Thyroid gland (tissue), 4 donors: ENCODE measurements around the gene RPS14. TPM values are rescaled to one million over a fixed set of nuclear protein-coding genes. Genes with fewer than 3 reads are reported as not detected.

Experiments
- DNase-seq, 2 donors: peaks; one replicate each; pipeline ENCODE4 v3.0.0-alpha.2; 2019
- H3K27ac ChIP-seq, 3 donors: fragments of 200-600 bp; sonication (generic); 1 replicate in 2 of 3; 2 replicates in 1 of 3; pipeline ENCODE4 v1.5.1; 2016 to 2019; ENCODE audit warnings: mild to moderate bottlenecking in 1 of 3, moderate library complexity in 1 of 3
- H3K27me3 ChIP-seq: fragments of 200-600 bp; sonication (generic); one replicate; pipeline ENCODE4 v1.5.1; 2019
- H3K36me3 ChIP-seq, 2 donors: fragments of 200-600 bp; sonication (generic); one replicate each; pipeline ENCODE4 v1.5.1; 2016 to 2019
- H3K4me1 ChIP-seq, 2 donors: fragments of 200-600 bp; sonication (generic); one replicate each; pipeline ENCODE4 v1.5.1; 2017 to 2019
- H3K4me3 ChIP-seq, 3 donors: fragments of 200-600 bp; sonication (generic); replicated peaks in 1 of 3; 1 replicate in 2 of 3; 2 replicates in 1 of 3; pipeline ENCODE4 v1.5.1; 2016; ENCODE audit warnings: mild to moderate bottlenecking in 1 of 3
- H3K9me3 ChIP-seq: fragments of 200-600 bp; sonication (generic); one replicate; pipeline ENCODE4 v1.5.1; 2017
- CTCF ChIP-seq, 6 experiments: fragments of 200-600 bp in 3 of 6; fragments of 450-650 bp in 3 of 6; sonication (generic) in 3 of 6; IDR thresholded peaks; one replicate each; pipeline ENCODE4 v1.5.1; 2016 to 2019; ENCODE audit warnings: antibody characterized with exemption in 6 of 6, mild to moderate bottlenecking in 2 of 6, inconsistent platforms in 1 of 6, moderate library complexity in 1 of 6
- POLR2A ChIP-seq, 2 donors: fragments of 450-650 bp; IDR thresholded peaks; one replicate each; pipeline ENCODE4 v1.6.1; 2017; ENCODE audit warnings: antibody characterized with exemption in 2 of 2, mild to moderate bottlenecking in 2 of 2, moderate library complexity in 1 of 2
- WGBS, 2 donors: methylation state at CpG; one replicate each; pipeline ENCODE4 v1.1.5; 2017; 5-methylcytosine and 5-hydroxymethylcytosine counted together
- intact Hi-C: fragments of 100-400 bp; cut with DNase I; formaldehyde crosslinking; loops from one replicate; pipeline ENCODE4 v1.15.1; 2023
- total RNA-seq, 4 donors: library from RNA; depleted of rRNA; stranded (reverse); fragments of >200 nt; gene quantifications; one replicate each; pipeline ENCODE4 v1.2.3, GENCODE V29; 2016

Gene RPS14
- total RNA-seq, 4 donors from 2014 or later, result 2,017 to 5,540 (median 2,786) TPM

- no peak overlapping the region for H3K4me3 ChIP-seq
- no peak for DNase-seq
- H3K27ac ChIP-seq, result no peak overlapping the region
- WGBS, 2 donors, result 80 to 83% methylated on average over 12 of the region's 12 CpGs
- H3K36me3 ChIP-seq, result peaks cover 14 to 28% of the 10 kb centered on the region in 2 donors
- TF ChIP-seq CTCF (IDR thresholded peaks at IDR 0.05) (no peak), POLR2A (IDR thresholded peaks at IDR 0.05) (no peak)
- no peaks in the 10 kb centered on the region for H3K9me3 ChIP-seq
- intact Hi-C loops, result no loop called here
- H3K4me1 ChIP-seq, result no peaks in the 10 kb centered on the region
- no peaks in the 10 kb centered on the region for H3K27me3 ChIP-seq
Measured at GRCh38 chr5:150398722-150399523, 50.6 kb downstream of the RPS14 start.

GRCh38 chr5:150397782-150398721 lies 51.5 kb downstream of the RPS14 start:
- H3K27ac ChIP-seq, result no peak overlapping the region
- 94% methylated on average over 13 of the region's 13 CpGs for WGBS, 2 donors
- DNase-seq, result no peak
- intact Hi-C loops, result no loop called here
- H3K9me3 ChIP-seq, result no peaks in the 10 kb centered on the region
- no peaks in the 10 kb centered on the region for H3K4me1 ChIP-seq
- H3K27me3 ChIP-seq, result no peaks in the 10 kb centered on the region
- H3K36me3 ChIP-seq, result peaks cover 18 to 36% of the 10 kb centered on the region in 2 donors
- TF ChIP-seq CTCF (IDR thresholded peaks at IDR 0.05), result no peak
- no peak for TF ChIP-seq POLR2A (IDR thresholded peaks at IDR 0.05)
- no peak overlapping the region for H3K4me3 ChIP-seq

- WGBS, 2 donors, result 90 to 94% methylated on average over 14 of the region's 14 CpGs
- Histone ChIP-seq H3K36me3 (peaks cover 17 to 44% of the 10 kb centered on the region in 2 donors), H3K9me3 (no peaks in the 10 kb centered on the region), H3K27ac (no peak overlapping the region), H3K4me1 (no peaks in the 10 kb centered on the region), H3K4me3 (no peak overlapping the region), H3K27me3 (no peaks in the 10 kb centered on the region)
- intact Hi-C loops, result no loop called here
- no peak for TF ChIP-seq POLR2A (IDR thresholded peaks at IDR 0.05)
- TF ChIP-seq CTCF (IDR thresholded peaks at IDR 0.05), result no peak
- DNase-seq, result no peak
Measured at GRCh38 chr5:150397146-150397781, 52.3 kb downstream of the RPS14 start.

DNA sequence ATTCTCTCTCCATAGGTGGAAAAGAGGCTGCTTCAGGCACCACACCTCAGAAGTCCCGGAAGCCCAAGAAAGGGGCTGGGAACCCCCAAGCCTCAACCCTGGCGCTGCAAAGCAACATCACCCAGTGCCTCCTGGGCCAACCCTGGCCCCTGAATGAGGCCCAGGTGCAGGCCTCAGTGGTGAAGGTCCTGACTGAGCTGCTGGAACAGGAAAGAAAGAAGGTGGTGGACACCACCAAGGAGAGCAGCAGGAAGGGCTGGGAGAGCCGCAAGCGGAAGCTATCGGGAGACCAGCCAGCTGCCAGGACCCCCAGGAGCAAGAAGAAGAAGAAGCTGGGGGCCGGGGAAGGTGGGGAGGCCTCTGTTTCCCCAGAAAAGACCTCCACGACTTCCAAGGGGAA lies 53.3 kb downstream of the RPS14 start:
- intact Hi-C loops, result no loop called here
- H3K36me3 ChIP-seq, result peaks cover 17 to 50% of the 10 kb centered on the region in 2 donors
- 93 to 95% methylated on average over 7 of the region's 7 CpGs for WGBS, 2 donors
- H3K9me3 ChIP-seq, result no peaks in the 10 kb centered on the region
- H3K27ac ChIP-seq, result no peak overlapping the region
- no peaks in the 10 kb centered on the region for H3K27me3 ChIP-seq
- DNase-seq, result no peak
- no peak for TF ChIP-seq POLR2A (IDR thresholded peaks at IDR 0.05)
- TF ChIP-seq CTCF (IDR thresholded peaks at IDR 0.05), result no peak
- no peak overlapping the region for H3K4me3 ChIP-seq
- H3K4me1 ChIP-seq, result no peaks in the 10 kb centered on the region
